Esophagus squamous epithelium (tissue), 5 donors: ENCODE data around the gene CST8. TPM values are rescaled to one million over a fixed set of nuclear protein-coding genes. Genes with fewer than 3 reads are reported as not detected.

Source experiments
- DNase-seq: peaks from one replicate; lab custom pipeline; 2025; lab: John Stamatoyannopoulos, UW
- H3K27ac ChIP-seq, 4 donors: fragments of 200-600 bp; sonication (generic); one replicate each; pipeline ENCODE4 v1.5.1; 2016 to 2019; ENCODE audit warnings: mild to moderate bottlenecking in 1 of 4
- H3K27me3 ChIP-seq, 4 donors: fragments of 200-600 bp; sonication (generic); 1 replicate in 3 of 4; 2 replicates in 1 of 4; pipeline versions ENCODE4 v1.5.1 to v1.6.0; 2017 to 2021; ENCODE audit warnings: antibody characterized with exemption in 1 of 4
- H3K36me3 ChIP-seq, 3 donors: fragments of 200-600 bp; sonication (generic); one replicate each; pipeline ENCODE4 v1.5.1; 2016 to 2019
- H3K4me1 ChIP-seq, 3 donors: fragments of 200-600 bp; sonication (generic); one replicate each; pipeline ENCODE4 v1.5.1; 2017 to 2019
- H3K4me3 ChIP-seq, 4 donors: fragments of 200-600 bp; sonication (generic); 1 replicate in 3 of 4; 2 replicates in 1 of 4; pipeline ENCODE4 v1.5.1; 2016 to 2019; ENCODE audit warnings: mild to moderate bottlenecking in 2 of 4, moderate library complexity in 1 of 4
- H3K9me3 ChIP-seq, 3 donors: fragments of 200-600 bp; sonication (generic); one replicate each; pipeline ENCODE4 v1.5.1; 2016 to 2019
- CTCF ChIP-seq, 6 experiments: fragments of 450-650 bp in 4 of 6; fragments of 200-600 bp in 2 of 6; sonication (generic) in 2 of 6; IDR thresholded peaks; one replicate each; pipeline ENCODE4 v1.5.1; 2016 to 2019; ENCODE audit warnings: antibody characterized with exemption in 6 of 6, mild to moderate bottlenecking in 4 of 6, moderate library complexity in 4 of 6
- POLR2A ChIP-seq, 4 donors: fragments of 450-650 bp; IDR thresholded peaks; one replicate each; pipeline ENCODE4 v1.6.1; 2017; ENCODE audit warnings: antibody characterized with exemption in 4 of 4, mild to moderate bottlenecking in 4 of 4, moderate library complexity in 3 of 4
- WGBS, 2 donors: methylation state at CpG; one replicate each; pipeline ENCODE4 v1.1.5; 2018; 5-methylcytosine and 5-hydroxymethylcytosine counted together
- intact Hi-C: fragments of 100-400 bp; cut with DNase I; formaldehyde crosslinking; loops from one replicate; pipeline ENCODE4 v1.15.0; 2022
- total RNA-seq, 4 donors: library from RNA; depleted of rRNA; stranded (reverse); fragments of >200 nt; gene quantifications; one replicate each; pipeline ENCODE4 v1.1.0, GENCODE V29; 2016
- donor health status: DM: yes; HTN: yes; CAD: no.

CST8 gene
- total RNA-seq, 4 donors from 2014 or later: not detected

GRCh38 chr20:23509247-23509913 is 18.5 kb downstream of the CST8 start:
- DNase-seq: no peak
- Histone ChIP-seq H3K4me3 (no peak overlapping the region), H3K36me3 (no peaks in the 10 kb centered on the region), H3K4me1 (no peaks in the 10 kb centered on the region), H3K27ac (no peak overlapping the region), H3K9me3 (no peaks in the 10 kb centered on the region), H3K27me3 (peaks cover 0 to 4% (median 0%) of the 10 kb centered on the region in 4 donors)
- WGBS, 2 donors: 45 to 72% methylated on average over 5 to 10 of the region's 10 CpGs
- TF ChIP-seq POLR2A (IDR thresholded peaks at IDR 0.05): no peak
- no peak for TF ChIP-seq CTCF (IDR thresholded peaks at IDR 0.05)
- intact Hi-C loops: no loop called here

GRCh38 chr20:23510000-23510590 is 19.2 kb downstream of the CST8 start:
- H3K27me3 ChIP-seq: peaks cover 0 to 4% (median 0%) of the 10 kb centered on the region in 4 donors
- TF ChIP-seq CTCF (IDR thresholded peaks at IDR 0.05) (no peak), POLR2A (IDR thresholded peaks at IDR 0.05) (no peak)
- no peaks in the 10 kb centered on the region for H3K36me3 ChIP-seq
- intact Hi-C loops: no loop called here
- WGBS, 2 donors: 49 to 61% methylated on average over 9 to 10 of the region's 12 CpGs
- H3K9me3 ChIP-seq: no peaks in the 10 kb centered on the region
- no peak for DNase-seq
- H3K4me3 ChIP-seq: no peak overlapping the region
- no peak overlapping the region for H3K27ac ChIP-seq
- no peaks in the 10 kb centered on the region for H3K4me1 ChIP-seq

GRCh38 chr20:23513164-23513563 is 22.2 kb downstream of the CST8 start:
- TF ChIP-seq CTCF (IDR thresholded peaks at IDR 0.05) (no peak), POLR2A (IDR thresholded peaks at IDR 0.05) (no peak)
- intact Hi-C loops: no loop called here
- H3K9me3 ChIP-seq: no peaks in the 10 kb centered on the region
- H3K36me3 ChIP-seq: no peaks in the 10 kb centered on the region
- H3K4me1 ChIP-seq: no peaks in the 10 kb centered on the region
- no peak for DNase-seq
- H3K27me3 ChIP-seq: no peaks in the 10 kb centered on the region
- H3K27ac ChIP-seq: no peak overlapping the region
- no peak overlapping the region for H3K4me3 ChIP-seq

GRCh38 chr20:23514848-23515247 is 23.9 kb downstream of the CST8 start:
- intact Hi-C loops: no loop called here

More at GRCh38 chr20:23514848-23515247, 23.9 kb downstream of the CST8 start:
- TF ChIP-seq CTCF (IDR thresholded peaks at IDR 0.05) (no peak), POLR2A (IDR thresholded peaks at IDR 0.05) (no peak)
- no peaks in the 10 kb centered on the region for H3K4me1 ChIP-seq
- H3K27me3 ChIP-seq: no peaks in the 10 kb centered on the region
- H3K9me3 ChIP-seq: no peaks in the 10 kb centered on the region
- WGBS, 2 donors: 31 to 43% methylated on average over 1 of the region's 1 CpG
- no peak for DNase-seq
- no peak overlapping the region for H3K4me3 ChIP-seq
- H3K27ac ChIP-seq: no peak overlapping the region
- H3K36me3 ChIP-seq: no peaks in the 10 kb centered on the region
